OCI-LY7 (cell line): ENCODE measurements around the gene CDH23. TPM values are rescaled to one million over a fixed set of nuclear protein-coding genes. Genes with fewer than 3 reads are reported as not detected.
A peak's percentile ranks its signal among the peaks of the same experiment; 100 is the strongest.

Experiments
- BruUV-seq: library from RNA; stranded (reverse); fragments of 400-500 nt; replicated peaks from 2 replicates; lab custom pipeline; 2021; lab: Mats Ljungman, UMichigan
- CTCF ChIA-PET: fragments of 300-600 bp; sonication (Branson Sonifier 250); formaldehyde crosslinking; loops from one replicate; lab custom pipeline; 2022; ENCODE audit warnings: antibody characterized with exemption; ENCODE audit not compliant: unreplicated experiment; lab: Charles Lee
- POLR2A ChIA-PET: fragments of 300-600 bp; sonication (Branson Sonifier 250); formaldehyde crosslinking; loops from one replicate; lab custom pipeline; 2022; ENCODE audit warnings: antibody characterized with exemption; lab: Charles Lee
- DNase-seq: peaks from one replicate; pipeline ENCODE4 v3.0.0-alpha.2; 2015; ENCODE audit warnings: low spot score
- H2AFZ ChIP-seq: fragments of 200-600 bp; sonication (generic), shearing (Covaris generic); 2 replicates; pipeline ENCODE4 v1.6.1; 2014; ENCODE audit warnings: mild to moderate bottlenecking, antibody characterized with exemption, low read length, moderate library complexity
- H3K27ac ChIP-seq: fragments of 200-600 bp; sonication (generic); 2 replicates; pipeline ENCODE4 v1.5.1; 2014; ENCODE audit warnings: mixed run types, low read depth, mild to moderate bottlenecking, moderate library complexity, low read length, inconsistent platforms; ENCODE audit not compliant: poor library complexity, severe bottlenecking
- H3K36me3 ChIP-seq: fragments of 200-600 bp; sonication (generic); 2 replicates; pipeline ENCODE4 v1.6.1; 2014; ENCODE audit warnings: mild to moderate bottlenecking, antibody characterized with exemption, low read length, moderate library complexity, mixed read lengths; ENCODE audit not compliant: insufficient read depth
- H3K4me1 ChIP-seq: fragments of 200-600 bp; sonication (generic); 2 replicates; pipeline ENCODE4 v1.5.1; 2014; ENCODE audit warnings: mild to moderate bottlenecking, low read length; ENCODE audit not compliant: insufficient read depth, poor library complexity, severe bottlenecking
- H3K4me2 ChIP-seq: fragments of 200-600 bp; sonication (generic); 2 replicates; pipeline ENCODE4 v1.6.1; 2014; ENCODE audit warnings: mild to moderate bottlenecking, low read length
- H3K4me3 ChIP-seq: fragments of 200-600 bp; sonication (generic); 2 replicates; pipeline ENCODE4 v1.5.1; 2014; ENCODE audit warnings: mild to moderate bottlenecking, low read depth, low read length; ENCODE audit not compliant: poor library complexity, severe bottlenecking
- H3K79me2 ChIP-seq: fragments of 200-600 bp; sonication (generic); 2 replicates; pipeline ENCODE4 v1.6.1; 2016; ENCODE audit warnings: low read depth, mild to moderate bottlenecking, low read length, moderate library complexity, mixed read lengths; ENCODE audit not compliant: insufficient read depth
- H3K9me2 ChIP-seq: fragments of 200-600 bp; sonication (generic); 2 replicates; pipeline ENCODE4 v1.6.1; 2016; ENCODE audit warnings: mild to moderate bottlenecking, low read length, mixed read lengths; ENCODE audit not compliant: insufficient read depth
- H3K9me3 ChIP-seq: fragments of 200-600 bp; sonication (generic); 2 replicates; pipeline ENCODE4 v1.6.1; 2014; ENCODE audit warnings: mild to moderate bottlenecking, mixed run types, low read length, mixed read lengths
- H4K20me1 ChIP-seq: fragments of 200-600 bp; sonication (generic); 2 replicates; pipeline ENCODE4 v1.6.1; 2014; ENCODE audit warnings: mild to moderate bottlenecking, antibody characterized with exemption, low read length, moderate library complexity, mixed read lengths; ENCODE audit not compliant: insufficient read depth
- CTCF ChIP-seq: fragments of 200-600 bp; sonication (generic); conservative IDR thresholded peaks from 2 replicates; pipeline ENCODE4 v1.5.1; 2014; ENCODE audit warnings: mild to moderate bottlenecking, antibody characterized with exemption, low read length, moderate library complexity, mixed read lengths
- EZH2phosphoT487 ChIP-seq: fragments of 200-600 bp; sonication (generic); IDR thresholded peaks from 2 replicates; pipeline ENCODE4 v1.6.1; 2018; ENCODE audit warnings: low read depth, borderline replicate concordance, mild to moderate bottlenecking, mixed run types, antibody characterized with exemption, low read length, moderate library complexity, mixed read lengths
- intact Hi-C: fragments of 100-400 bp; cut with micrococcal nuclease; formaldehyde crosslinking; loops from one replicate; pipeline ENCODE4 v1.10.0; 2022; ENCODE audit not compliant: unreplicated experiment
- total RNA-seq, 2 experiments: library from RNA; depleted of rRNA in 1 of 2; stranded (reverse); fragments of >200 nt in 1 of 2; shearing (Covaris generic) in 1 of 2; gene quantifications; 2 replicates each; pipeline ENCODE4 v1.2.3, GENCODE V29; 2014 to 2022

The CDH23 gene
- total RNA-seq, 2 experiments from 2014 or later, result 0.92 to 9.9 TPM

GRCh38 chr10:71700731-71701368 is 304.1 kb downstream of the CDH23 start:
- Histone ChIP-seq H3K4me1 (peaks cover 14% of the 10 kb centered on the region), H3K9me3 (no peaks in the 10 kb centered on the region), H4K20me1 (no peaks in the 10 kb centered on the region), H3K4me2 (no peak overlapping the region), H3K36me3 (no peaks in the 10 kb centered on the region), H3K4me3 (no peak overlapping the region), H3K79me2 (no peaks in the 10 kb centered on the region), H3K27ac (no peak overlapping the region), H3K9me2 (no peaks in the 10 kb centered on the region), H2AFZ (no peak overlapping the region)
- CTCF ChIA-PET, result no interaction called here
- POLR2A ChIA-PET, result no interaction called here
- BruUV-seq, result no TSS peak
- DNase-seq, result no peak
- TF ChIP-seq EZH2phosphoT487 (no peak), CTCF (no peak)
- intact Hi-C loops, result no loop called here

GRCh38 chr10:71701496-71702132 is 304.9 kb downstream of the CDH23 start:
- Histone ChIP-seq H3K36me3 (no peaks in the 10 kb centered on the region), H3K9me2 (no peaks in the 10 kb centered on the region), H3K9me3 (no peaks in the 10 kb centered on the region), H3K4me1 (peaks cover 6% of the 10 kb centered on the region), H3K4me3 (no peak overlapping the region), H3K79me2 (no peaks in the 10 kb centered on the region), H3K4me2 (no peak overlapping the region), H4K20me1 (no peaks in the 10 kb centered on the region), H3K27ac (no peak overlapping the region), H2AFZ (no peak overlapping the region)
- TF ChIP-seq EZH2phosphoT487 (no peak), CTCF (no peak)
- no TSS peak for BruUV-seq
- no peak for DNase-seq
- ChIA-PET POLR2A (interaction anchor here (0.6 kb wide), 1 partner anchor 383 kb away, joined by 3 read pairs; the partner anchor contains the start of gene SLC29A3), CTCF (no interaction called here)
- intact Hi-C loops, result no loop called here

- TF ChIP-seq CTCF, result peak; percentile 50
- TF ChIP-seq EZH2phosphoT487, result no peak
- no peaks in the 10 kb centered on the region for H3K79me2 ChIP-seq
- ChIA-PET POLR2A (no interaction called here), CTCF (interaction anchor here (0.8 kb wide), 1 partner anchor 9 kb away, joined by 4 read pairs; no protein-coding TSS in a partner anchor)
- H3K9me3 ChIP-seq, result no peaks in the 10 kb centered on the region
- H3K4me3 ChIP-seq, result no peak overlapping the region
- intact Hi-C loops, result no loop called here
- H3K4me1 ChIP-seq, result no peaks in the 10 kb centered on the region
- no TSS peak for BruUV-seq
- no peaks in the 10 kb centered on the region for H3K36me3 ChIP-seq
- H3K9me2 ChIP-seq, result no peaks in the 10 kb centered on the region
- no peak for DNase-seq
- no peak overlapping the region for H2AFZ ChIP-seq
- no peak overlapping the region for H3K4me2 ChIP-seq
- no peak overlapping the region for H3K27ac ChIP-seq
- no peaks in the 10 kb centered on the region for H4K20me1 ChIP-seq
These were observed 306.9 kb downstream of the CDH23 start for GRCh38 chr10:71703577-71703976.
